GM12891 (cell line): ENCODE measurements around the gene ADH1A.
"Not testable (repeated sequence)": the region's sequence is repeated elsewhere in the genome, so short reads cannot be mapped to it uniquely, and the experiment has no call there.

Experiments
- POLR2A ChIP-seq: IDR thresholded peaks from 2 replicates; pipeline ENCODE4 v1.6.1; 2011; ENCODE audit warnings: low read depth, low read length, control low read depth
- POLR2AphosphoS5 ChIP-seq: IDR thresholded peaks from 2 replicates; pipeline ENCODE4 v1.6.1; 2011; ENCODE audit warnings: low read depth, low read length, control low read depth

DNA sequence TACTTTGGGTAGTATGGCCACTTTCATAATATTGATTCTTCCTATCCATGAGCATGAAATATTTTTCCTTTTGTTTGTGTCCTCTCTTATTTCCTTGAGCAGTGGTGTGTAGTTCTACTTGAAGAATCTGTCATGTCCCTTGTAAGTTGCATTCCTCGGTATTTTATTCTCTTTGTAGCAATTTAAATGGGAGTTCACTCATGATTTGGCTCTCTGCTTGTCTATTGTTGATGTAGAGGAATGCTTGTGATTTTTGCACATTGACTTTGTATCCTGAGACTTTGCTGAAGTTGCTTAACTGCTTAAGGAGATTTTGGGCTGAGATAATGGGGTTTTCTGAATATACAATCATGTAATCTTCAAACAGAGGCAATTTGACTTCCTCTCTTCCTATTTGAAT lies 62.1 kb downstream of the ADH1A start:
- not testable (repeated sequence) for TF ChIP-seq POLR2A, POLR2AphosphoS5
